Left renal pelvis (tissue), 4 donors: ENCODE data around the gene CAPN9. TPM values are rescaled to one million over a fixed set of nuclear protein-coding genes. Genes with fewer than 3 reads are reported as not detected.
"Not testable (repeated sequence)": the region's sequence is repeated elsewhere in the genome, so short reads cannot be mapped to it uniquely, and the experiment has no call there.

Experiments used
- DNase-seq, 4 donors: peaks; one replicate each; pipeline ENCODE4 v3.0.0-alpha.2; 2013; ENCODE audit warnings: low read depth in 4 of 4, low spot score in 3 of 4
- polyA plus RNA-seq, 4 donors: library from polyadenylated mRNA; unstranded; fragments of 120-200 nt; gene quantifications; one replicate each; pipeline ENCODE4 v1.2.1, GENCODE V29; 2013; ENCODE audit not compliant: insufficient read length in 4 of 4

Gene CAPN9
- polyA plus RNA-seq = 1 to 10 TPM in 2 of 4 donors, under 1 TPM in 2; 0.57 to 2.3 (median 0.88) TPM

GRCh38 chr1:230747127-230747730 lies at the start of gene CAPN9:
Gene CAPN9 (plus strand): TSS chr1:230747388. CDS start chr1:230747497, 109 bp downstream.
- no peak for DNase-seq

- no peak for DNase-seq
These were observed 49.1 kb upstream of the CAPN9 start for GRCh38 chr1:230698130-230698529.

DNA sequence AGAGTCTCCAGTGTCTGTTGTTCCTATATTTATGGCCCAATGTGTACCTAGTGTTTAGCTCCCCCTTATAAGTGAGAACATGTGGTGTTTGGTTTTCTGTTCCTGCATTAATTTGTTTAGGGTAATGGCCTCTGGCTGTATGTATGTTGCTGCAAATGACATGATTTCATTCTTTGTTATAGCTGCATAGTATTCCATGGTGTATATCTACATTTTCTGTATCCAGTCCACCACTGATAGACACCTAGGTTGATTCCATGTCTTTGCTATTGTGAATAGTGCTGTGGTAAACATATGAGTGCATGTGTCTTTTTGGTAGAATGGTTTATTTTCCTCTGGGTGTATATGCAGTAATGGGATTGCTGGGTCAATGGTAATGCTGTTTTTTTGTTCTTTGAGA lies 48.2 kb upstream of the CAPN9 start:
- not testable (repeated sequence) for DNase-seq

GRCh38 chr1:230699716-230700115 lies 47.5 kb upstream of the CAPN9 start:
- no peak for DNase-seq

- no peak for DNase-seq
These were observed 47.1 kb upstream of the CAPN9 start for GRCh38 chr1:230700132-230700531.

GRCh38 chr1:230701434-230701833 lies 45.8 kb upstream of the CAPN9 start:
- DNase-seq = no peak

DNA sequence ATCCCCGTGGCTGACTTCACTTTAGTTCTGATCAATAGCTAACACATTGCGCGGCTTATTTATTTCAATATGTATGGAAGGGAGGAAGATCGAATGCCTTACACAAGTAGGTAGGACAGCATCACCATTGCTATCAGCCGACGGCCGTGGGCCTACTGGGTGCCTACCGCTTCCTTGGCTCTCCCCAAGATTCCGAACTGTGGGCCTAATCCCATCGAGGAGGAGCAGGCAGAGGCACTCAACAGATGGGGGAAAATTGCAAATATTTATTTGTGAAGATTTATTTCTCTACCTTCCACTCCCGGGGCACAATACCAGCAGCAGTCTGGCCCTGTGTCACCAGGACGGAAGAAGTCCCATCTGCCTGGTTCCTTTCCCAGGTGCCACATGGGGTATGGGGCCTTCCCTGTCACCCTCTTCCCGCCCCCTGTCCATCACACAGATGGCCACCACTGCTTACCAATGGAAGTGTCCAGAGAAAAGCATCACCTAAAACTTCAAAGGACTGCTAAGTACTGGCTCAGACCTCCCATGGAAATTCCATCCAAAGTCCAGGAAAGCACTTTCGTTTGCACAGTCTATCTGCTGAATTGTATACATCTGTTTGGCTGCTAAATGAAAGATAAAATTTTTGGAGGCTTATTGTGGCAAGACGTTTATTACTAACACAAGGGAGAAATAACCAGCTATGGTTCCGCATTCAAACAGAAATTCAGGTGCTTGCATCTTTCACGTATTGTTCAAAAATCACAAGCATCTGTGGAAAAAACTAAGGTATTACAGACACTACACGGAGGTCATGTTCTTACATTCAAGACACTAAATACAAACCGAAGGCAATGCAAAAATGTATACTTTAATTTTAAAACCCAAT lies 45.1 kb upstream of the CAPN9 start:
- no peak for DNase-seq

- peak in 2 of 4 donors; percentile 18 to 44 for DNase-seq
These were observed 44.1 kb upstream of the CAPN9 start for GRCh38 chr1:230702934-230703678.

- DNase-seq = no peak
These were observed 43.4 kb upstream of the CAPN9 start for GRCh38 chr1:230703679-230704385.

DNA sequence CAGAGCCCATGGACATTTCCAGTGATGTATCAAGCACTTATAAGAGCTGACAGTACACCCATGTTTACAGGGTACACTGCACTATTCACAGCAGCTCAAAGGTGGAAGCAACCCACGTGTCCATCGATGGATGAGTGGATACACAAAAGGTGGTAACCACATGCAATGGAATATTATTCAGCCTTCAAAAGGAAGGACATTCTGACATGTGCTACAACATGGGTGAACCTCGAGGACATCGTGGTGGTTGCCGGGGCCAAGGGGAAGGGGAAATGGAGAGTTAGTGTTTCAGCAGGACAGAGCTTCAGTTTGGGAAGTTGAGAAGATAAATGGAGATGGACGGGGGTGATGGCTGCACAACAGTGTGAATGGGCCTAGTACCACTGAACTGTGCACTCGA lies 42.4 kb upstream of the CAPN9 start:
- no peak for DNase-seq

DNA sequence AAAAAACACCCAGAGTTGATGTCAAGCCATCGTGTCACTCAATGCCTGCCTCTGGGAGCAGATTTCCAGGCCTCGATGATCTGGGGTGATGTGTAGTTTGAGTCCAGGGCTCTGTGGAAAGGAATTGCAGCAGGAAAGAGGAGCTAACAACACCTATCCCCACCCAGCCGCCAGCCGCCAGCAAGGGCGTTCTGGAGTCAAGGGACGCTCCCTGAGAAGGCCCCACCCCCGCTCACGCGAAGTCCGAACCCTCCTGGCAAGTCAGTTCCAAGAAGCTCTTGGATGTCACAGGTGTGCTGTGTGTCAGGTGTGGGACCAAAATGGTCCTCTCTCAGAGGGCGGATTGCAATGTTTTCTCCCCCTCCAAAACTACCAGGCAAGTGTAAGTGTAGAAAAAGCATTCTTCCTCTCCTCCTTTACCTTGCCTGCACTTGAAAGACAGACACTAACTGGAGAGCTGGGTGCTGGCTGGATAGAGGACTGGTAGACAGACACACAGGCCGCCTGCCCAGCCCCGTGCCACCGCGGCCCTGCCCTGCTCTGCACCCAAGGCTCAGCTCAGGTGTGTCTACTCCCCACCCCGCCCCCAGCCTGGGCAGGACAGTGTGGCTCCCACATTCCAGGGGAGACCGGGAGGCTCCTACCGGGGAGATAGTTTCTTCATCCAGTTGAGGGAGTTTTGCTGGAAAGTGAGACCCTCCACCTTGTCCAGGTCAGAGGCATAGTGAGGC lies 41.7 kb upstream of the CAPN9 start:
- no peak for DNase-seq

DNA sequence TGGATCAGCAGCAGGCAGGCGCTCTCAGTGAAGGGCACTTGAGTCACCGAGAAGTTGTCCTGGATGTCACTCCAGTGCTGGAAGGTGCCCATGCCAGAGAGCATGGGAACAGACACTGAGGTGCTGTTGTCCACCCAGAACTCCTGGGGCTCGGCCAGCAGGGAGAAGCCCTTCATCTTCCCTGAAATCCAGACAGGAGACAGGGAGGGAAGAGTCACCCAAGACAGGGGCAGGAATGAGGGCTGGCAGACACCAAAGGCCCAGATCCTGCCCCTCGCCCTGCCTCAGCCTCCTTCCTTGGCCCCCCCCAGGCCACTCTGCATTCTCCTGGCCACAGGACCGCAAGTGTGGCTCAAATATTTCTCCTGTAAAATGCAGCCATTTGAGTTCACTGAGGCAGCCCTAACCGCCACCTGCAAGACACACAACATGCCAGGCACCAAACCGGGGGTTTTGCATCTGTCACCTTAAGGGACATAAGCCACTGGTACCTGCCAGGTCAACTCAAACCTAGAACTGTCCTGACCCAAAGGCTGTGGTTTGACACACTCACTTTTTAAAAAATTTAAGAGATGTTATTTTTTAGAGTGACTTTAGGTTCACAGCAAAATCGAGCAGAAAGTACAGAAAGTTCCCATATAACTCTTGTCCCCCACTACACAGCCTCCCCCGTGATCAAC lies 41.0 kb upstream of the CAPN9 start:
- no peak for DNase-seq

- no peak for DNase-seq
These were observed 40.1 kb upstream of the CAPN9 start for GRCh38 chr1:230706887-230707731.

DNA sequence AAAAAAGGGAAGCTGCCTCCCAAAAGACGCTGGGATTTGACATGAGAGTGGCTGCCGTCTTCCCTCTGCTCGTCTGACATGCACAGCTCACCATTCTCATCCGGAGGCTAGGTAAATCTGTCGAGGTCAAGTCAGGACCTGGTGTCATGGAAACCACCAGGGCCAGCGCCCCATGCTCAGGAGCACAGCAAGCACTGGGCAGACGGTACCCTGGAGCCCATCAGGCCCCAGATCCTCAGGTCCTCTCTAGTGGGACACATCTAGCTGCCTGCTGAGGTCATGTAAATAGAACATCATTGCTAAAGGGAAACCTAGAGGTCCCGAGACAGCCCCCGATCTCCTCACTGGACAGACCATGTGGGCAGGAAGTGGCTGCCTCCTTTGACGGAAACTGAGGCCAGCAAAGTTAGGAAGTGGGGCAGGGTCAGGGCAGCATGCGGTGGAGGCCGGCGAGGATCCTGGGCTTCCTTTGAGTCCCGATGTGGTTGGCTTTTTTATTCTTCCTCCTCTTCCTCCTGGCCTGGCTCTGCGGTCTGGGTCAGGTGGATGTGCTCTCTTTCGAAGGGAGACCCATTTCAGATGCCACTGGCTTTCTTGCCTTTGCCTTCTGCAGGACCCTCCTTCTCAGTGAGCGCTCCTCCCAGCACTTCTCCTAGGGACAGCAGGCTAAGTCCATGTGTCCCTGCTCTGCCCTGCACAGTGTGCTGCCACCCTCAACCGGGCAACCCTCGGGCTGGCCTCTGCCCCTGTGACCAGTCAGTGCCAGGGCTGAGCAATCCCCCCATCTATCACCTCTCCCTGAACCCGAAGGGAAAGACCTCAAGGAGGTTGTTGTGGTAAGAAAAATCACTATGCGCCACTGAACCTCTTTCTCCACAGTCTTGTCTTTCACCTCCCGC lies 39.2 kb upstream of the CAPN9 start:
- no peak for DNase-seq

GRCh38 chr1:230708631-230709580 lies 38.3 kb upstream of the CAPN9 start:
- DNase-seq = no peak
